Measurements from ENCODE around the gene MTA3.

Gene MTA3

DNA sequence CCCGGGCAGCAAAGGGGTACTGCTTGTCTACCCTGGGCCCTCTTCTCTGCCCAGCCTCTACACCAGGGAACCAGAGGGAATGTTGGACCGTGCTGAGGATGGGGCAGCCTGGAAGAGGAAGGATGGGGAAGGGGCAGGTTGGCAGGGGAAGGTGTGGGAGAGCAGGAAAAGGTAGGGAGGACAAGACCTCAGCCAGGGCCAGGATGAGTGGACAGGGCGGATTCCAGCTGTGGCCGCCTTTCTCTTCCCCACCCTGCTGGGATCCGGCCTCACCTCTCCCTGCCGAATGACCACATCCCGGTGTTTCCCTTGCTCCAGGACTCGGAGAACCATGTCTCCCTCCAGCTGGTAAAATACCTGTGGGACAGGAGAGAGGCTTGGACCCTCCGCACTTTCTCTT lies 215.1 kb downstream of the MTA3 start:
- H3K9ac ChIP-seq (ENCODE audit: low read length), result no peak overlapping the region
- no peaks in the 10 kb centered on the region for H3K79me1 ChIP-seq (ENCODE audit: low read length)
- no peaks in the 10 kb centered on the region for H3K36me3 ChIP-seq (ENCODE audit: control insufficient read depth, insufficient read depth, low read length)
- no peak overlapping the region for H3K4me2 ChIP-seq (ENCODE audit: low read length)
- WGBS (ENCODE audit: extremely low coverage, insufficient coverage, low lambda C conversion rate), result no CpG with 5 or more reads among the region's 9 CpGs
- no peak overlapping the region for H3K4me3 ChIP-seq (ENCODE audit: low read length)
- H2BK15ac ChIP-seq (replicated peaks; ENCODE audit: low read depth), result no peak overlapping the region
- peak overlapping the region; percentile 44 for H3K56ac ChIP-seq (ENCODE audit: low read length)
- H3K18ac ChIP-seq (ENCODE audit: low read length), result no peak overlapping the region
- no peak overlapping the region for H3K27ac ChIP-seq (ENCODE audit: low read depth, low read length)
- no peak overlapping the region for H2BK120ac ChIP-seq (ENCODE audit: low read depth, low read length)
- H3K23ac ChIP-seq (ENCODE audit: low read length), result no peak overlapping the region
- peaks cover 9% of the 10 kb centered on the region for H3K4me1 ChIP-seq (ENCODE audit: control insufficient read depth, low read depth, low read length)
- no peaks in the 10 kb centered on the region for H3K27me3 ChIP-seq (ENCODE audit: insufficient read depth, low read length, poor library complexity)
- no peak overlapping the region for H4K8ac ChIP-seq (ENCODE audit: low read depth, low read length)
- H2BK5ac ChIP-seq (ENCODE audit: low read length), result peak overlapping the region; percentile 56
- no peak overlapping the region for H3K4ac ChIP-seq (ENCODE audit: low read depth, low read length)
- no peak for DNase-seq
- no peak overlapping the region for H4K5ac ChIP-seq (ENCODE audit: low read length)
- H2AK5ac ChIP-seq (ENCODE audit: low read length), result no peak overlapping the region
- no peaks in the 10 kb centered on the region for H3K79me2 ChIP-seq (ENCODE audit: control insufficient read depth, insufficient read depth, low read length)

DNA sequence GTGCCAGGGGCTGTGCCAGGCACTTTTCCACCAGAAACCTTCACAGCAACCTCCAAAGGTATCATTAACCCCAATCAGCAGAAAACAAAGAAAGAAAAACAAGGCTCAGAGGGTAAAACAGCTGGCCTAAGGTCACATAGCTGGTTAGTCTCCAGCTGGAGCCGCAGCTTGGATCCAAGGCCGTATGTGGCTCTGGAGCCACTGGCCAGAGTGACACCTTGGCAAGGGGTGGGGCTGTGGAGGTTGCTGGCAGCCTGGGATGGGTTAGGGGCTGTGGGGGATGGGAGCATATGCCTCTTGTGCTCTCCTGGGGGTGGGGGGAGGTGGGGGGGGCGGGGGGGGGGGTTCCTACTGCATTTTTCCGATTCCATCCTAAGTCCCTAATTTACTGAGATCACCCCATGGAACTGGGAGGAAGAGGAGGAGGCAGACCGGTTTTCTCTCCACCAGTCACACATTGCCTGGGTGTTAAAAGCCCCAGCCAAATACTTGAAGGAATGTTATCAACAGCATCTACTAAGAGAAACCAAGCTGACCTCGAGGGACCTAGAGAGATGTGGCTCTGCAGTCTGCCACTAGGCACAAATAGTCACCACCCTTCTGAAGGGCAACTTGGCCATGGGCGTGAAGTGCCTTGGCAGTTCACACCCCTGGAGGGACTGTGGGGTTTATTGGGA lies 215.9 kb downstream of the MTA3 start:
- Histone ChIP-seq H3K27ac (ENCODE audit: low read depth, low read length) (no peak overlapping the region), H3K79me2 (ENCODE audit: control insufficient read depth, insufficient read depth, low read length) (no peaks in the 10 kb centered on the region), H3K18ac (ENCODE audit: low read length) (no peak overlapping the region), H3K23ac (ENCODE audit: low read length) (no peak overlapping the region), H3K4me3 (ENCODE audit: low read length) (no peak overlapping the region), H2BK15ac (replicated peaks; ENCODE audit: low read depth) (no peak overlapping the region), H3K56ac (ENCODE audit: low read length) (peak overlapping the region; percentile 61), H4K8ac (ENCODE audit: low read depth, low read length) (no peak overlapping the region), H3K9ac (ENCODE audit: low read length) (peak overlapping the region; percentile 35), H3K4ac (ENCODE audit: low read depth, low read length) (no peak overlapping the region), H4K5ac (ENCODE audit: low read length) (no peak overlapping the region), H3K79me1 (ENCODE audit: low read length) (no peaks in the 10 kb centered on the region), H2BK120ac (ENCODE audit: low read depth, low read length) (no peak overlapping the region), H2AK5ac (ENCODE audit: low read length) (peak overlapping the region; percentile 91), H3K36me3 (ENCODE audit: control insufficient read depth, insufficient read depth, low read length) (no peaks in the 10 kb centered on the region), H2BK5ac (ENCODE audit: low read length) (peak overlapping the region; percentile 48), H3K4me2 (ENCODE audit: low read length) (no peak overlapping the region), H3K4me1 (ENCODE audit: control insufficient read depth, low read depth, low read length) (peaks cover 9% of the 10 kb centered on the region), H3K27me3 (ENCODE audit: insufficient read depth, low read length, poor library complexity) (no peaks in the 10 kb centered on the region)
- DNase-seq, result peak; percentile 91
- WGBS (ENCODE audit: extremely low coverage, insufficient coverage, low lambda C conversion rate), result no CpG with 5 or more reads among the region's 7 CpGs

DNA sequence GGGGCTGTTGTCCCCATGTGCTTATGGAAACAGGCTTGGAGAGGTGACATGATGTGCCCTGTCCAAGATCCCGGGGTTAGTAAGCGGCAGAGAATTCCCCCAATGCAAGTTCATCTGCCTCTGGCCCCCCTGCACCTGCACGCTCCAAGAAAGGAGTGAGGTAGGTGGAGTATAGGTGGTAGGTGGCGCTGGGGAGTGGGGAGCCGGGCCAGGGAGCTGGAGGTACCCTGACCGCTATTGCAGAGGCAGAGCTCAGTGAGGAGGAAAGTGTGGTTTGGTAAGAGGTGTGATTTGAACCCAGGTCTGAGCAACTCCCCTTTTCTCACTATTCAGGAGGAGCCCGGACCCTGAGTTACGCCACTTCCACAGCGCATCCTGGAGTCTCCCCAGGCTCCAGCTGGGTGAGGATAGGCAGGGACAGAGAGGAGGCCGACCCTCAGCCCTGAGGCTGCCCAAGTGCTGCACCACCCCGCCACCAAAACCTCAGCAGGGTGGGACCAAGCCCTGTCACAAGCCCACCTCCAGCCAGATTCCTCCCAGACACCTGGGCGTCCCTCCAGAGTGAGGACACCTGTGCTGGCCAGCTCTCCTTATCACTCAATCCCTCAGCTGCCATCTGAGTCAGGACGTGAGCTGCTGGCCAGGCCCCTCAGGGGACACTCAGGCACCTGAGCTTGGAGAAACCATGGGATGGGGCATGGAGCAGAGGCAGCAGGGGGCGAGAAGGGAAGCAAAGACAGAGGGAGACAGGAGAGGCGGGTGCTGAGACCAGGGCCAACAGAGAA lies 218.3 kb downstream of the MTA3 start:
- H4K5ac ChIP-seq (ENCODE audit: low read length), result no peak overlapping the region
- DNase-seq, result no peak
- no peak overlapping the region for H2AK5ac ChIP-seq (ENCODE audit: low read length)
- no peak overlapping the region for H4K8ac ChIP-seq (ENCODE audit: low read depth, low read length)
- H2BK15ac ChIP-seq (replicated peaks; ENCODE audit: low read depth), result no peak overlapping the region
- H3K4me1 ChIP-seq (ENCODE audit: control insufficient read depth, low read depth, low read length), result peaks cover 9% of the 10 kb centered on the region
- H3K9ac ChIP-seq (ENCODE audit: low read length), result no peak overlapping the region
- no peak overlapping the region for H3K18ac ChIP-seq (ENCODE audit: low read length)
- H3K36me3 ChIP-seq (ENCODE audit: control insufficient read depth, insufficient read depth, low read length), result no peaks in the 10 kb centered on the region
- H3K27me3 ChIP-seq (ENCODE audit: insufficient read depth, low read length, poor library complexity), result no peaks in the 10 kb centered on the region
- WGBS (ENCODE audit: extremely low coverage, insufficient coverage, low lambda C conversion rate), result no CpG with 5 or more reads among the region's 15 CpGs
- no peak overlapping the region for H3K4me3 ChIP-seq (ENCODE audit: low read length)
- H3K79me1 ChIP-seq (ENCODE audit: low read length), result peaks cover 2% of the 10 kb centered on the region
- H3K23ac ChIP-seq (ENCODE audit: low read length), result no peak overlapping the region
- no peaks in the 10 kb centered on the region for H3K79me2 ChIP-seq (ENCODE audit: control insufficient read depth, insufficient read depth, low read length)
- H3K4me2 ChIP-seq (ENCODE audit: low read length), result no peak overlapping the region
- no peak overlapping the region for H3K4ac ChIP-seq (ENCODE audit: low read depth, low read length)
- H2BK5ac ChIP-seq (ENCODE audit: low read length), result no peak overlapping the region
- H3K27ac ChIP-seq (ENCODE audit: low read depth, low read length), result no peak overlapping the region
- H2BK120ac ChIP-seq (ENCODE audit: low read depth, low read length), result no peak overlapping the region
- H3K56ac ChIP-seq (ENCODE audit: low read length), result no peak overlapping the region

DNA sequence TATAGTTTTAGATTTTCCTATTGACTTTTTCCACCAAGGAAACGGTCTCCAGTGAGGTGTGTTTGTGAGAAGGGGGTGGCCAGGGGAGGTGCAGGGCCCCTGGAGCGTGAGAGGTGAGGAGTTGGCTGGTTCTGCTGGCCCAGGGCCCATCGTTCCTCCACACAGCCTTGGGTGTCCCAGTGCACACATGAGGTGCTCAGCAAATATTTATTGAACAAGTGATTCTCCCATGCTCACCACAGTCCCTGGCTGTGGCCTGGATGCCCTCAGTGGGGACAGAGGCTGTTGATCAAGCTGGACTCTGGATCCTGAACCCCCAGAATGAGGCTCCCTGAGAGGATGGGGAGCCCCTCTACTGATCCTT lies 219.0 kb downstream of the MTA3 start:
- H4K8ac ChIP-seq (ENCODE audit: low read depth, low read length), result no peak overlapping the region
- no peaks in the 10 kb centered on the region for H3K36me3 ChIP-seq (ENCODE audit: control insufficient read depth, insufficient read depth, low read length)
- H2BK15ac ChIP-seq (replicated peaks; ENCODE audit: low read depth), result no peak overlapping the region
- H3K79me2 ChIP-seq (ENCODE audit: control insufficient read depth, insufficient read depth, low read length), result no peaks in the 10 kb centered on the region
- H3K4me1 ChIP-seq (ENCODE audit: control insufficient read depth, low read depth, low read length), result peaks cover 13% of the 10 kb centered on the region
- H3K79me1 ChIP-seq (ENCODE audit: low read length), result peaks cover 2% of the 10 kb centered on the region
- no peak overlapping the region for H2BK5ac ChIP-seq (ENCODE audit: low read length)
- no peak overlapping the region for H3K4me3 ChIP-seq (ENCODE audit: low read length)
- no peak overlapping the region for H3K4ac ChIP-seq (ENCODE audit: low read depth, low read length)
- no peak overlapping the region for H3K4me2 ChIP-seq (ENCODE audit: low read length)
- H2BK120ac ChIP-seq (ENCODE audit: low read depth, low read length), result no peak overlapping the region
- no peak for DNase-seq
- no CpG with 5 or more reads among the region's 3 CpGs for WGBS (ENCODE audit: extremely low coverage, insufficient coverage, low lambda C conversion rate)
- H3K9ac ChIP-seq (ENCODE audit: low read length), result no peak overlapping the region
- H2AK5ac ChIP-seq (ENCODE audit: low read length), result no peak overlapping the region
- no peak overlapping the region for H3K18ac ChIP-seq (ENCODE audit: low read length)
- H3K27ac ChIP-seq (ENCODE audit: low read depth, low read length), result no peak overlapping the region
- no peaks in the 10 kb centered on the region for H3K27me3 ChIP-seq (ENCODE audit: insufficient read depth, low read length, poor library complexity)
- no peak overlapping the region for H4K5ac ChIP-seq (ENCODE audit: low read length)
- no peak overlapping the region for H3K56ac ChIP-seq (ENCODE audit: low read length)
- H3K23ac ChIP-seq (ENCODE audit: low read length), result no peak overlapping the region

DNA sequence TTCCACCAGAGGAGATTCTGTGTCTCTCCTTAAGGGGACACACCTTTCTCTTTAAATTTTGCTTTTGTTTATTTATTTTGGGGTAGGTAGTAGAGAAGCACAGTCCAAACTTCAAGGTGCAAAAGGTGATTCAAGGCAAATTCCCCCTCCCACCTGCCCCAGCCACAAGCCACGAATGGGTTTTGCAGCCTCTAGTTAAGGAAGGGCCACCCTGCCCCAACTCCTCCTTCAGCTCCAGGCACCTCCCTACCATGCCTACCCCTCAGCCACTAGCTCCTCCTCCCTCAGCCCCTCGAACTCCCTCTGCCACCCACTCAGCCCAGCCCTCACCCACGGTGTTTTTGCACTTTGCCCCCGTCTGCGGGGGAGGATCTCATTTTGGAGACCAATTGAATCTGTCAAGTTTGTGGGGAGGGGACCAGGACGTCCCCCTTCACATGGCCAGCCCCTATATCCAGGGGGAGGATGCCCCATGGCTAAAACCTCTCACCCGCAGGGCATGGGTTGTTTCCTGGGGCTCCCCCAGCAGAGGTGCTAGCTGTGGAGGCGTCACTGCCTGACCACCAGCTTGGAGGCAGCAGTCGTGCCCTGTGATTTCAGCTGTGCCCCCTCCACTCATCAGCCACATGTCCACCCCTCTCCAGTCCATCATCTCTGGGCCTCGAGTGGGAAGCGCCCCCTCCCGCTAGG lies 219.5 kb downstream of the MTA3 start:
- Histone ChIP-seq H4K8ac (ENCODE audit: low read depth, low read length) (no peak overlapping the region), H2BK5ac (ENCODE audit: low read length) (no peak overlapping the region), H3K79me1 (ENCODE audit: low read length) (peaks cover 2% of the 10 kb centered on the region), H2AK5ac (ENCODE audit: low read length) (no peak overlapping the region), H3K27ac (ENCODE audit: low read depth, low read length) (no peak overlapping the region), H3K79me2 (ENCODE audit: control insufficient read depth, insufficient read depth, low read length) (no peaks in the 10 kb centered on the region), H3K4me1 (ENCODE audit: control insufficient read depth, low read depth, low read length) (peaks cover 11% of the 10 kb centered on the region), H2BK15ac (replicated peaks; ENCODE audit: low read depth) (no peak overlapping the region), H3K56ac (ENCODE audit: low read length) (no peak overlapping the region), H2BK120ac (ENCODE audit: low read depth, low read length) (no peak overlapping the region), H3K4me2 (ENCODE audit: low read length) (no peak overlapping the region), H3K23ac (ENCODE audit: low read length) (no peak overlapping the region), H4K5ac (ENCODE audit: low read length) (no peak overlapping the region), H3K18ac (ENCODE audit: low read length) (no peak overlapping the region), H3K4ac (ENCODE audit: low read depth, low read length) (no peak overlapping the region), H3K36me3 (ENCODE audit: control insufficient read depth, insufficient read depth, low read length) (no peaks in the 10 kb centered on the region), H3K9ac (ENCODE audit: low read length) (no peak overlapping the region), H3K4me3 (ENCODE audit: low read length) (no peak overlapping the region), H3K27me3 (ENCODE audit: insufficient read depth, low read length, poor library complexity) (no peaks in the 10 kb centered on the region)
- no CpG with 5 or more reads among the region's 12 CpGs for WGBS (ENCODE audit: extremely low coverage, insufficient coverage, low lambda C conversion rate)
- DNase-seq, result no peak

Data from mesendoderm (in vitro differentiated cells).